K562 (cell line): ENCODE results near the gene WDR47. TPM values are rescaled to one million over a fixed set of nuclear protein-coding genes. Genes with fewer than 3 reads are reported as not detected.

ENCODE experiments used
- GTF2F1 ChIP-seq: IDR thresholded peaks from 2 replicates; pipeline ENCODE4 v1.6.1; 2011; ENCODE audit warnings: low read depth, low read length, improper control_type of control experiment
- HSF4 ChIP-seq: fragments of 250-450 bp; sonication (Bioruptor Pico); IDR thresholded peaks from 2 replicates; pipeline ENCODE4 v2.1.2; 2022; ENCODE audit warnings: mild to moderate bottlenecking, moderate library complexity, borderline replicate concordance
- ID3 ChIP-seq, 2 experiments: fragments of 250-450 bp in 1 of 2; fragments of 450-650 bp in 1 of 2; sonication (Bioruptor Pico) in 1 of 2; IDR thresholded peaks; 2 replicates each; pipeline versions ENCODE4 v1.6.1 to v1.8.0; 2016 to 2021; ENCODE audit warnings: mild to moderate bottlenecking in 2 of 2, moderate library complexity in 2 of 2, missing compliant biosample characterization in 1 of 2, missing genetic modification characterization in 1 of 2
- MAX ChIP-seq: sonication (generic); formaldehyde crosslinking; IDR thresholded peaks from 2 replicates; pipeline ENCODE4 v1.9.0; 2022; ENCODE audit warnings: mild to moderate bottlenecking, missing genetic modification reagents
- MCM3 ChIP-seq: fragments of 450-650 bp; IDR thresholded peaks from 2 replicates; pipeline ENCODE4 v1.6.1; 2016
- MEIS2 ChIP-seq: fragments of 450-650 bp; IDR thresholded peaks from 2 replicates; pipeline ENCODE4 v1.6.1; 2014; ENCODE audit warnings: mild to moderate bottlenecking; ENCODE audit not compliant: partially characterized antibody
- NCOA4 ChIP-seq: fragments of 450-650 bp; IDR thresholded peaks from 2 replicates; pipeline ENCODE4 v1.6.1; 2018; ENCODE audit warnings: mild to moderate bottlenecking; ENCODE audit not compliant: partially characterized antibody
- NFRKB ChIP-seq: fragments of 450-650 bp; IDR thresholded peaks from 2 replicates; pipeline ENCODE4 v1.6.1; 2016; ENCODE audit warnings: low read depth
- POLR2A ChIP-seq: fragments of 450-650 bp; conservative IDR thresholded peaks from 2 replicates; pipeline ENCODE4 v1.6.1; 2016
- PRMT5 ChIP-seq: sonication (generic); formaldehyde crosslinking; IDR thresholded peaks from 2 replicates; pipeline ENCODE4 v1.5.0; 2020; ENCODE audit warnings: missing genetic modification reagents
- RFX1 ChIP-seq: fragments of 450-650 bp; IDR thresholded peaks from 2 replicates; pipeline ENCODE4 v1.6.1; 2016; ENCODE audit warnings: mild to moderate bottlenecking, moderate library complexity
- SNIP1 ChIP-seq: fragments of 450-650 bp; IDR thresholded peaks from 2 replicates; pipeline ENCODE4 v1.7.1; 2017; ENCODE audit warnings: low read depth, mild to moderate bottlenecking
- SUPT5H ChIP-seq: fragments of 450-650 bp; IDR thresholded peaks from 2 replicates; pipeline ENCODE4 v1.6.1; 2016
- TBP ChIP-seq: optimal IDR thresholded peaks from 2 replicates; pipeline ENCODE3; 2011; ENCODE audit warnings: low read depth, low read length, improper control_type of control experiment
- THRAP3 ChIP-seq: fragments of 450-650 bp; IDR thresholded peaks from 2 replicates; pipeline ENCODE4 v1.6.1; 2016; ENCODE audit warnings: mild to moderate bottlenecking, inconsistent platforms, borderline replicate concordance
- USF2 ChIP-seq: sonication (generic); formaldehyde crosslinking; IDR thresholded peaks from 2 replicates; pipeline ENCODE4 v1.5.0; 2020; ENCODE audit warnings: missing genetic modification reagents
- ZNF280B ChIP-seq: fragments of 250-450 bp; sonication (Bioruptor Pico); IDR thresholded peaks from 2 replicates; pipeline ENCODE4 v1.5.1; 2021; ENCODE audit warnings: mild to moderate bottlenecking
- ZNF395 ChIP-seq: fragments of 200-800 bp; sonication (Bioruptor generic); IDR thresholded peaks from 2 replicates; pipeline ENCODE4 v1.6.1; 2017; ENCODE audit warnings: missing genetic modification characterization, missing compliant biosample characterization
- ZNF764 ChIP-seq: fragments of 250-450 bp; sonication (Bioruptor Pico); IDR thresholded peaks from 2 replicates; pipeline ENCODE4 v1.4.0; 2020; ENCODE audit warnings: low read depth, mild to moderate bottlenecking, moderate library complexity
- polyA plus RNA-seq, 8 experiments: library from polyadenylated mRNA; depleted of rRNA in 4 of 8; stranded (reverse) in 5 of 8; unstranded in 3 of 8; fragments of >200 nt; fragmentation: Nextera tagmentation in 2 of 8; fragmentation: Illumina TruSeq in 1 of 8; extraction: Ambion mirVana in 2 of 8; extraction: Trizol in 1 of 8; gene quantifications; 2 replicates each; pipeline versions ENCODE4 v1.2.1 to v1.2.3, GENCODE V29; 2011 to 2014; ENCODE audit warnings: inconsistent platforms in 1 of 8, missing spikeins in 1 of 8
- total RNA-seq, 7 experiments: library from RNA; depleted of rRNA in 6 of 7; stranded (reverse); fragments of >200 nt in 6 of 7; fragmentation: Illumina TruSeq in 2 of 7; extraction: Trizol in 2 of 7; gene quantifications; 2 replicates each; pipeline versions ENCODE4 v1.2.1 to v1.2.3, GENCODE V29; 2011 to 2021; ENCODE audit warnings: low replicate concordance in 1 of 7
- TF ChIP-seq, protein P1 (sequence below): IDR thresholded peaks from 2 replicates; pipeline ENCODE4 v1.6.1; 2011; ENCODE audit not compliant: insufficient read length; ENCODE audit errors: extremely low read depth
- TF ChIP-seq, protein P2 (sequence below): fragments of 250-450 bp; sonication (Bioruptor Pico); IDR thresholded peaks from 2 replicates; pipeline ENCODE4 v1.5.0; 2021

The WDR47 gene
- total and polyA plus RNA-seq, 9 of the 15 experiments (the other 6 are each of a cell fraction or from before 2014, with no cell fraction given) = 1.3 to 10.1 (median 4.9) TPM

DNA sequence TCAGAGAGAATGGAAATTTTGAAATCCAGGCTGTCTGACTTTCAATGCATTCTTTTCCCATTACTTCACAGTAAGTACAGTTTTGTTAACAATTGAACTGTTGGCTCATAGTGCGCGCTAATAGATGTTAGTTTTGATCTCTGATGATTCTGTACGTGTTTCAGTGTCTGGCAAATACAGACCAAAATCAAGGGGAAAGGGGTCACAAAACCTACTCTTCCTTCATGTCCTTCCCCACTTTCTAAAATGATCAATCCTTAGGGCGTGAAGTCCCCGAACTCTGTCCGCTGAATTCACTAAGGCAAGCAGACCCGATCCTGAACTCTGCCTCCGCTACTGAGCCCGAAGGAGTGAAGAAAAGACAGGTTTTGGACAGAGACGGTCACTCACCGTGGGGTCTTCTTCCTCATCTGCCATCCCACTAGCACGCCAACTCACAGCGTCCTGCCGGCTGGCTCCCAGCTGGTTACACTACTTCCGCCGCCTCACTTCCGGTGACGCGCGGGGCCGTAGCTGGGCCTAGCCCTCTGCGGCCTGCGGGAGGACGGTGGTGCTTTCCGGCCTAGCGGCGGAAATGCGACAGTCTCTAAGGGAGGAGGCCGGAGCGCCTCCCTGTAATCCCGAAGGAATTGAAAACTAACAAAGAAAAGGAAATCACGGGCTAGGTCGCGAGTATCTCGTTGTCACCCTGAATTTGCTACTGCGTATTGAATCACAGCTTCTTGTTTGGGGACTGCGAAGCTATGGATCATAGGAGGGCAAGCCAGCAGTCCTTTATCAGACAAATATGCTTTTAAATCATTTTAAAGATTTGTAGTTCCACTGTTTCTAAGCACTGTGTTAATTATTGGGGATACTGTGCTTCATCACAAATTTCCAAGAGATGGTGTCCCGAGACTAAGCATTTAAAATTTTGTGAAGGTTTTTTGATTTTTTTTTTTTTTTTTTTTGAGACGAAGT, 33.9 kb upstream of the WDR47 start, which contains the start of gene TAF13 (continued):
- TF ChIP-seq RFX1 (peak; percentile 27; the same call in 1 of the 2 replicates), NCOA4 (no peak), NFRKB (peak; percentile 70), ID3 (CRISPR knock-in tag; IDR thresholded peaks at IDR 0.05) (no peak), ID3 (tag; IDR thresholded peaks at IDR 0.05) (no peak), SNIP1 (no peak), TBP (peak; percentile 86), ZNF395 (CRISPR knock-in tag) (peak; percentile 96), MAX (peak; percentile 63; the same call in 1 of the 2 replicates), HSF4 (CRISPR knock-in tag) (no peak), ZNF280B (CRISPR knock-in tag) (no peak), MEIS2 (no peak), POLR2A (peak; percentile 98), ZNF764 (CRISPR knock-in tag) (no peak), SUPT5H (peak; percentile 98), GTF2F1 (no peak), PRMT5 (no peak), THRAP3 (no peak), MCM3 (no peak), USF2 (no peak)
- TF ChIP-seq, protein P1, sequence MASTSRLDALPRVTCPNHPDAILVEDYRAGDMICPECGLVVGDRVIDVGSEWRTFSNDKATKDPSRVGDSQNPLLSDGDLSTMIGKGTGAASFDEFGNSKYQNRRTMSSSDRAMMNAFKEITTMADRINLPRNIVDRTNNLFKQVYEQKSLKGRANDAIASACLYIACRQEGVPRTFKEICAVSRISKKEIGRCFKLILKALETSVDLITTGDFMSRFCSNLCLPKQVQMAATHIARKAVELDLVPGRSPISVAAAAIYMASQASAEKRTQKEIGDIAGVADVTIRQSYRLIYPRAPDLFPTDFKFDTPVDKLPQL = no peak
- TF ChIP-seq, protein P2, sequence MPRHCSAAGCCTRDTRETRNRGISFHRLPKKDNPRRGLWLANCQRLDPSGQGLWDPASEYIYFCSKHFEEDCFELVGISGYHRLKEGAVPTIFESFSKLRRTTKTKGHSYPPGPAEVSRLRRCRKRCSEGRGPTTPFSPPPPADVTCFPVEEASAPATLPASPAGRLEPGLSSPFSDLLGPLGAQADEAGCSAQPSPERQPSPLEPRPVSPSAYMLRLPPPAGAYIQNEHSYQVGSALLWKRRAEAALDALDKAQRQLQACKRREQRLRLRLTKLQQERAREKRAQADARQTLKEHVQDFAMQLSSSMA = no peak
